IPS DF 6.9 (cell line): Measurements from ENCODE around the gene CAPRIN2.

Experiments used
- DNase-seq: peaks from one replicate; pipeline ENCODE4 v3.0.0-alpha.2; 2013; ENCODE audit warnings: low read depth, low spot score
- H3K27ac ChIP-seq: one replicate; pipeline ENCODE4 v1.5.1; 2013; ENCODE audit warnings: low read length, control low read depth
- H3K27me3 ChIP-seq: 2 replicates; pipeline ENCODE4 v1.6.1; 2013; ENCODE audit warnings: mild to moderate bottlenecking, low read length; ENCODE audit not compliant: control insufficient read depth, insufficient read depth
- H3K36me3 ChIP-seq: 2 replicates; pipeline ENCODE4 v1.6.1; 2013; ENCODE audit warnings: low read length; ENCODE audit not compliant: control insufficient read depth, insufficient read depth
- H3K4me1 ChIP-seq: 2 replicates; pipeline ENCODE4 v1.6.1; 2013; ENCODE audit warnings: low read length; ENCODE audit not compliant: control insufficient read depth, insufficient read depth
- H3K4me3 ChIP-seq: 2 replicates; pipeline ENCODE4 v1.5.1; 2013; ENCODE audit warnings: mild to moderate bottlenecking, low read length
- H3K9me3 ChIP-seq: 2 replicates; pipeline ENCODE4 v1.6.1; 2013; ENCODE audit warnings: low read length, inconsistent platforms; ENCODE audit not compliant: control insufficient read depth, insufficient read depth
- WGBS: extraction: QIAGEN DNeasy Blood & Tissue Kit; methylation state at CpG from one replicate; pipeline ENCODE4 v1.1.7; 2013; ENCODE audit warnings: mixed read lengths, missing lambda C conversion rate; ENCODE audit not compliant: insufficient read length, insufficient coverage; 5-methylcytosine and 5-hydroxymethylcytosine counted together

CAPRIN2 gene

DNA sequence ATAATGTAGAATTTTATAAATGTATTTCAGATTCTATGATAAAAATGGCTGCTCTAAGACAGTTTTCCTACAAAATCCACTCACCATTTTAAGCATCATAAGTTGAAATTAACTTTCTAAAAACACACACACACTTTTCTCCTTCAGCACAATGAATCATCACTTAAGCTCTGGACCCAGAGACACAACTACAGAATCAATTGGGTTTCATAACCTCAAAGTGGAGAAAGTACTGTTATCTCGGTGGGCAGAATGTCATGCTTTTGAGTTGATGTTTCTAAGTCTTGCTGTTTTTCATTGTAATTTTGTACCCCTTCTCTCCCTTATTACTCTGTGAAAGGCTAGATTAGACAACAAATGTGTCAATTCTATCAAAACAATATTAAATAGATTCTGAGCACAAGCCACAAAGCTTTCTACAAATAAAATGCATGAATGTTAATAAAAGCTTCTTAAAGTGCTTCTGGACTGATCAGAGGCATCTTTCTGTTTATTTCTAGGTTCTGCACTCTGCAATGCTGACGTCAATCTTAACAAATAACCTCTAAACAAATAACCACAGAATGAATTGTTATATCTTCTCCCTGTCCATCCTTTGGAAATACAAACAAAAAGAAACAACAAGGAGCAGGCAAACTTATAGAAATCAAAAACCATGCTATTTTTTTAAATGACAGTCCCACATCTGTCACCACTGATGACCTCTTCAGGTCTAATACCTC lies 67.3 kb downstream of the CAPRIN2 start:
- Histone ChIP-seq H3K36me3 (no peaks in the 10 kb centered on the region), H3K9me3 (no peaks in the 10 kb centered on the region), H3K27ac (no peak overlapping the region), H3K4me1 (no peaks in the 10 kb centered on the region), H3K4me3 (no peak overlapping the region), H3K27me3 (no peaks in the 10 kb centered on the region)
- WGBS = no CpG with 5 or more reads among the region's 2 CpGs
- DNase-seq = no peak

DNA sequence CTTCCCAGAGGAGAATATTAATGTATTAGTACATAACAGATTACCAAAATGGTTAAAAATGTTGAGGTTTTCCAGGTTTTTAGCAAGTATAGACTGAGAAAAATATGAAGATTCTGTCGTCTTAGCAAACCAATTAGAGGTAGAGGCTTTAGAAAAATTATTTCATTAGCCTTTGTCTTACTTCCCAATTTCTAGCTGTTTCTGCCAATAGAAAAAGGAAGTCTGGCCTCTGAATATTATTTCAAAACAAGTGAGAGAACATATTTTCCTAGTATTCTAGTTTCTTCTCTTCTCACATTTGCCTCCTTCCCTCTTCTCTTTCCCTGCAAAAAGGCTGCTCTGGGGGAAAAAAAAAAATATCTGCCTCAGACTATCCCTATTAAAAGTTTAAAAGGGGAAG lies 75.5 kb downstream of the CAPRIN2 start:
- no peak overlapping the region for H3K27ac ChIP-seq
- H3K9me3 ChIP-seq = no peaks in the 10 kb centered on the region
- no CpG with 5 or more reads among the region's 1 CpG for WGBS
- H3K36me3 ChIP-seq = no peaks in the 10 kb centered on the region; the same call in 1 of the 2 replicates
- H3K4me1 ChIP-seq = no peaks in the 10 kb centered on the region
- no peaks in the 10 kb centered on the region for H3K27me3 ChIP-seq
- DNase-seq = no peak
- no peak overlapping the region for H3K4me3 ChIP-seq

DNA sequence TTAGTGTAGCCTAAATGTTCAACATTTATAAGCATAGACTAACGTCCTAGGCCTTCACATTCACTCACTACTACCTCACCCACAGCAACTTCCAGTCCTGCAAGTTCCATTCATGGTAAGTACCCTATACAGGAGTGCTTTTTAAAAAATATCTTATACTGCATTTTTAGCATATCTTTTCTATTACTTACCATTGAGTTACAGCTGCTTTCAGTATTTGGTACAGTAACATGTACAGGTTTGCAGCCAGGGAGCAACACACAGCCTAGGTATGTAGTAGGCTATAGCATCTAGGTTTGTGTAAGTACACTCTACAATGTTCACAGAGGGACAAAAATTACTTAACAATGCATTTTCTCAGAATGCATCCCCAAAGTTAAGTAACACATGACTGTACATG lies 76.5 kb downstream of the CAPRIN2 start:
- no CpG with 5 or more reads among the region's 1 CpG for WGBS
- H3K27me3 ChIP-seq = no peaks in the 10 kb centered on the region
- H3K4me1 ChIP-seq = no peaks in the 10 kb centered on the region
- no peaks in the 10 kb centered on the region; the same call in 1 of the 2 replicates for H3K36me3 ChIP-seq
- no peak overlapping the region for H3K4me3 ChIP-seq
- DNase-seq = no peak
- no peaks in the 10 kb centered on the region for H3K9me3 ChIP-seq
- H3K27ac ChIP-seq = no peak overlapping the region

DNA sequence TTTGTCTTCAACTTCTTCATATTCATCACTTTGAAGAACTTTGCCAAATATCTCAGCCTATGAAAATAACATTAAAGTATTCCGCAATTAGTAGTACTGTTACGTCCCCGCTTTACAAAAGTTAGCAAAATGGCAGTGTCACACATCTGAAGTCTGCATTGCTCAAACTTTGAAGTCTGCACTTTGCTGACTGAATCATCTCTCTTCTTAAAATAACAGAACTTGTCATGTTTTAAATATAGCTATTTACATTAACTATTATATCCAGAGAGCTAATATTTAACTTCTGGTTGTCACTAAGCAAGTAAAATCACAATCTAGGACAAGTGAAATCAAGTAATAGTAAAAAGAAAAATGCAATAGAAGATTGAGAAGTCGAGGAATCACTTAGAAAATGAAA lies 93.5 kb downstream of the CAPRIN2 start:
- Histone ChIP-seq H3K9me3 (no peaks in the 10 kb centered on the region), H3K36me3 (no peaks in the 10 kb centered on the region), H3K27me3 (no peaks in the 10 kb centered on the region), H3K4me1 (no peaks in the 10 kb centered on the region), H3K4me3 (no peak overlapping the region), H3K27ac (no peak overlapping the region)
- no peak for DNase-seq
- no CpG with 5 or more reads among the region's 4 CpGs for WGBS
